Fibroblast of mammary gland (primary cell): ENCODE measurements around the gene CCDC195.

ENCODE experiments used
- DNase-seq: peaks from one replicate; pipeline ENCODE4 v3.0.0-alpha.2; 2010; ENCODE audit warnings: low read depth
- H3K4me3 ChIP-seq: 2 replicates; pipeline ENCODE4 v1.5.1; 2011; ENCODE audit warnings: low read depth, mild to moderate bottlenecking, low read length, moderate library complexity; ENCODE audit not compliant: control insufficient read depth
- TF ChIP-seq, protein P1 (sequence below): conservative IDR thresholded peaks from 2 replicates; pipeline ENCODE4 v1.5.1; 2011; ENCODE audit warnings: low read depth, low read length, inconsistent platforms; ENCODE audit not compliant: control insufficient read depth, insufficient read depth

The CCDC195 gene

DNA sequence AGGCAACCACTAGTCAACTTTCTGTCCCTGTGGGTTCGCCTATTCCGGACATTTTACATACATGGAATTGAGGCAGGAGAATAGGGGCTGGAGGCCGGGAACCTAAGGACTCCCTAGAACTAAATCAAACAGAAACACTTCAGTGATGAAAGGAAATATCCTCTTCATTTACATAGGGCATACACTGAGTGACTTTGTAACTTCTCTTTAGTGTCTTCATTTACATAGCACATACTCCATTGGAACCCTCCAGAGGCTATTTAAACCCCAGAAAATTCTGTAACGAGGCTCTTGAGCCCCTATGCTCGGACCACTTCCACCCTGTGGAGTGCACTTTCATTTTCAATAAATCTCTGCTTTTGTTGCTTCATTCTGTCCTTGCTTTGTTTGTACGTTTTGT lies 56.5 kb downstream of the CCDC195 start:
- TF ChIP-seq, protein P1, sequence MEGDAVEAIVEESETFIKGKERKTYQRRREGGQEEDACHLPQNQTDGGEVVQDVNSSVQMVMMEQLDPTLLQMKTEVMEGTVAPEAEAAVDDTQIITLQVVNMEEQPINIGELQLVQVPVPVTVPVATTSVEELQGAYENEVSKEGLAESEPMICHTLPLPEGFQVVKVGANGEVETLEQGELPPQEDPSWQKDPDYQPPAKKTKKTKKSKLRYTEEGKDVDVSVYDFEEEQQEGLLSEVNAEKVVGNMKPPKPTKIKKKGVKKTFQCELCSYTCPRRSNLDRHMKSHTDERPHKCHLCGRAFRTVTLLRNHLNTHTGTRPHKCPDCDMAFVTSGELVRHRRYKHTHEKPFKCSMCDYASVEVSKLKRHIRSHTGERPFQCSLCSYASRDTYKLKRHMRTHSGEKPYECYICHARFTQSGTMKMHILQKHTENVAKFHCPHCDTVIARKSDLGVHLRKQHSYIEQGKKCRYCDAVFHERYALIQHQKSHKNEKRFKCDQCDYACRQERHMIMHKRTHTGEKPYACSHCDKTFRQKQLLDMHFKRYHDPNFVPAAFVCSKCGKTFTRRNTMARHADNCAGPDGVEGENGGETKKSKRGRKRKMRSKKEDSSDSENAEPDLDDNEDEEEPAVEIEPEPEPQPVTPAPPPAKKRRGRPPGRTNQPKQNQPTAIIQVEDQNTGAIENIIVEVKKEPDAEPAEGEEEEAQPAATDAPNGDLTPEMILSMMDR = no peak
- no peak overlapping the region for H3K4me3 ChIP-seq
- DNase-seq = no peak

DNA sequence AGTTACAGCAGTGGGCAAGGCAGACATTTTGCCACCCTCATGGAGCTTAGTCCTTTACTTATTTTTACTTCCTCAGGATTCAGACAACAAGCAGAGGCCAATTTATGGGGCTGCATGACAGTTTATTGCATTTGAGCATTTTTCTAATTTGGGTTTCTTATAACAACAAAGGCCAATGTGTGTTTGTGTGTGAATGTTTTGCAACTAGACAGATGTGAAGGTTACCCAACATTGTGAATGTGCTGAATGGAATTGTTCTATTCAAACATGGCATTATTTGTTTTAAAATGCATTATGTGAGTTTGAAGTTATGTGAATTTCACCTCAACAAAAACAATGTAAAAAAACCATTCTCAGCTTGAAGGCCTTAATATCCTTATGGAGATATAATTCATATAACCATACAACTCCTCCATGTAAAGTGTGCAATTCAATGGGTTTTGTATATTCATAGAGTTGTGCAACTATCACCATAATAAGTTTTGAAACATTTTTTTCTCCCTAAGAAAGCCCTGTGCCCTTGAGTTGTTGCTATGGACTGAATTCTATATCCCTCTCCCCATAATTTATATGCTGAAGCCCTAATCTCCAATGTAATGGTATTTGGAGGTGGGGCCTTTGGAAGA lies 57.3 kb downstream of the CCDC195 start:
- TF ChIP-seq, protein P1 = no peak
- no peak overlapping the region for H3K4me3 ChIP-seq
- peak; percentile 67 for DNase-seq

DNA sequence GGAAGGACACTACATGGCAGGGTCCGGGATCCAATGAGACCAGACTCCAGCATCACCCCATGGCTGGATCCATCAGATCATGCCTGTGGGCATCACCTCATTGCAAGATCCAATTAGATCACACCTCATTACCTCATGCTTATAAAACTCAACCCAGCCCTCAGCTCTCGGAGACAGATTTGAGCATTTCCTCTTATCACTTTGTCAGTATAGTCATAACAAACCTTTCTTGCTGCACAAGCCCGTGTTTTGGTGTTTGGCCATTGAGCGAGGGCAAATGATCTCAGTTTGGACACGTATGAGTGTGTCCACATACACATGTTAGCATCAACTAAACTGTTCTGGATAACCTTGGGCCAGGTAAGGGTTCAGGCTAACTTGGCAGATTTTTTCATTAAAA lies 58.8 kb downstream of the CCDC195 start:
- no peak overlapping the region for H3K4me3 ChIP-seq
- DNase-seq = no peak
- TF ChIP-seq, protein P1 = no peak

DNA sequence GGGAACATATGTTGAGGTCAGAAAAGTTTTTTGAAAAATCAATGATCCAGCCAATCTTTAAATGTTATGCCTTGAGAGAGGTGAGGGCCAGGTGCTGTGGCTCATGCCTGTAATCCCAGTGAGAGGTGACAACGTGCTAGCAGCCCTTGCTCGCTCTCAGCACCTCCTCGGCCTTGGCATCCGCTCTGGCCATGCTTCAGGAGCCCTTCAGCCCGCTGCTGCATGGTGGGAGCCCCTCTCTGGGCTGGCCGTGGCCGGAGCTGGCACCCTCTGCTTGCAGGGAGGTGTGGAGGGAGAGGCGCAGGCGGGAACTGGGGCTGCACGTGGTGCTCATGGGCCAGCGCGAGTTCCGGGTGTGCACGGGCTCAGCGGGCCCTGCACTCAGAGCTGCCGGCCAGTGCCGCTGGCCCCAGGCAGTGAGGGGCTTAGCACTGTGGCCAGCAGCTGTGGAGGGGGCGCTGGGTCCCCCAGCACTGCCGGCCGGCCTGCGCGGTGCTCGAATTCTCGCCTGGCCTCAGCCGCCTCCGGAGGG lies 61.1 kb downstream of the CCDC195 start:
- TF ChIP-seq, protein P1 = no peak
- H3K4me3 ChIP-seq = no peak overlapping the region
- no peak for DNase-seq
